Measurements from ENCODE around the gene CCNB3. TPM values are rescaled to one million over a fixed set of nuclear protein-coding genes. Genes with fewer than 3 reads are reported as not detected.

Gene CCNB3
- total RNA-seq, 1 donor from 2014 or later: 0.83 TPM

DNA sequence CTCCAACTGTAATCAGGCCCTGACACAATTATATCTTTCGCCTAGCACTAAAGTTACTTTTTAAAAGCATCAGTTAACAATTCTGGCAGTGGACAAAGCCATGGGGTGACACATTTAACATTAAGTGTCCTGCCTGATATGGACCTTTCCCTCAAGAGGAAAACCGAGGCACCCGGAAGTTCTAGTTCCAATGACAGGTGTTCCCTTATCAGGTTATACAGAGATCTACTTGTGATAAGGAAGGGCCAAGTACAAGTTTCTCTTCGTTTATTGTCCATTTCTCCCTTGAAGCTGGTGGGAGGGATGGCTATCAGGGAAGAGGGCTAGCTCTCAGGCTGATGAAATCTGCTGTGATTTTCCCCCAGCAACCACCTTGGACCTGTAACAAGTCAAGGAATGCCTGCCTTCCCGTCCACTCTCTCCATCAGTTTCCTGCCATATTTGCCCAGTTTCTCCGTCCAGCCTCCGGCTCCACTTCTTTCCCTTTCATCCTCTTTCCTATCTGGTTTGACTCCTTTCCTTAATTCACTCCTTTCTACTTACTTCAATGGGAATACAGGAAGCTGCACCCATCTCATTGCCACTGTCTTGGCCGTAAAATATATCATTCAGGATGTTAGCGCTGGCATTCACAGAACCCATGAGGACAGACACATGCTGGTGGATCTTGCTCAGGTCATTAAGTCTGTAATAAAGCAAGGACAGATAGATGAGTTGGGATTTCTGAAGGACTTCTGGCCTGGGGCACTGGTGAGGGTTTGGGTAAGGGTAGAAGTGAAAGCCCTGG lies 171.1 kb downstream of the CCNB3 start:
- intact Hi-C loops (cut with micrococcal nuclease): no loop called here

DNA sequence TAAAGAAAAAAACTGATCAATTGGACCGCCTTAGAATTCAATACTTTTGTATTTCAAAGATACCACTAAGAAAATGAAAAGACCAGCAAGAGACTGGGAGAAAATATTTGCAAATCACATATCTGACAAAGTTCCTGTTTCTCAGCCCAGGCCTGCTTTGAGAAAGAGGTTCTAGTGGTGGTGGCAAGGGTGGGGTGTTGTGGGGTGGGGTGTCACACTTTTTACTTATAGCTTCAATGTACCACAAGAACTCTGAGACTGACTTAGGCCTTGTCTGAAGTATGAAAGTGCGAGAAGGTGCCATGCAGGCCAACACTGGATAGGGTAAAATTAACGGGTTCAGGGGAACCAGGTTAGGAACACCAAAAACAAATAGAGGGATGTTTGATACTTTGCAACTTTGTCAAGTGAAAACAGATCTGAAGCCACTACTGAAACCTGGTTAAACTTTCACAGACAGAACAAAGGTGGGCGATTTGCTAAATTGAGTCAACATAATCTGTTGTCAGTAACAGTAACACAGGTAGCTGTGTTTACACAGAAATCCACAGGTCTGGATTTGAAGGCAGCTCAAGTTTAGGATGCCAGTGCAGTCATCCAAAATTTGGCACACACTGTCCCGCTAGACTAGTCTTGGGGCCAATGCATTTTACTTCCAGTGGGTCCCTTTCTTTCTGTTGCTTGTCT lies 177.3 kb downstream of the CCNB3 start:
- intact Hi-C loops (cut with micrococcal nuclease): no loop called here

DNA sequence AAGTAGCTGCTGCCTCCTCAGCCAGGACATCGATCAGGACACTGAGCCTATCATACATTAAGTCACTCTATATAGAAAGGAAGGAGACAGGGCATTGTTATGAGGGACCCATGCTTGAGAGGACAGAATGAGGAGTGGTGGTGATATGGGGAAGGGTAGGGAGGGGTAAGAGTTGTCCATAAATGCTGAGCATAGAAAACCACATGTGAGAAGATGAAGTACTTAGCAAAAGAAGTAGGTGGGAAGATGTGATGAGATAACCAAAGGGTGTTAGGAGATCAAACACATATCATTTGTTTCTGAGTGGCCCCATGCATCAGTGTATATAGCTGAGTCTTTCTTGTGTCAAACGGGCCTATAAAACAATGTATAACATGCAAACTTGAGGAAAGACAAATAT lies 182.0 kb downstream of the CCNB3 start:
- intact Hi-C loops (cut with micrococcal nuclease): no loop called here

- intact Hi-C loops (cut with micrococcal nuclease): no loop called here
These were observed 189.3 kb downstream of the CCNB3 start for GRCh38 chrX:50393902-50394301.

Other genes with a start within 250 kb of the CCNB3 start
- gene AKAP4, start 3.8 kb upstream of the CCNB3 start, total RNA-seq: not detected in 2 replicates